Right lobe of liver (tissue), 4 donors: ENCODE data around the gene MYO5B.

Experiments used
- POLR2A ChIP-seq: fragments of 450-650 bp; IDR thresholded peaks from one replicate; pipeline ENCODE4 v1.6.1; 2017; ENCODE audit warnings: antibody characterized with exemption, mild to moderate bottlenecking
- TF ChIP-seq, protein P1 (sequence below), 4 donors: fragments of 200-600 bp in 3 of 4; fragments of 450-650 bp in 1 of 4; IDR thresholded peaks; one replicate each; pipeline versions ENCODE4 v1.5.1 to v1.8.0; 2016 to 2022; ENCODE audit warnings: antibody characterized with exemption in 4 of 4, mild to moderate bottlenecking in 2 of 4
- donor health status: DM: no; HTN: no; CAD: no.
- donor health status: DM: no; HTN: no; CAD: no.
- donor health status: DM: no; HTN: yes; CAD: no.

DNA sequence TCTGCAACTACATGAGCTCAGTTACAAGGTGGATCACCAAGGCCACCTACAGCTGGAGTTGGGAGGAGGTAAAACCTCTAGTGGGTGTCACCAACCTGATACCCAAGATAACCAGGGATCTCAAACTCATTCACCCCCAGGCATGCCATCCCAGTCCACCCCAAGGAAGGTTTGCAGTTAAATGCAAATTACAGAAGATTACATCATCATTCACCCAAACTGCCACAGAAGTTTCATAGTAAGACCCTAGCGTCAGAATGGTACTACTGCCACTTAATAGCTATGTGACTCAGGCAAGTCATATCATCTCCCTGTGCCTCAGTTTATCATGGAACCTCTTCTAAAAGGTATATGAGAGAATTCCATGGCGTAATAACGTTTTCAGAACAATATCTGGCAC is 111.2 kb downstream of the MYO5B start:
- TF ChIP-seq, protein P1, sequence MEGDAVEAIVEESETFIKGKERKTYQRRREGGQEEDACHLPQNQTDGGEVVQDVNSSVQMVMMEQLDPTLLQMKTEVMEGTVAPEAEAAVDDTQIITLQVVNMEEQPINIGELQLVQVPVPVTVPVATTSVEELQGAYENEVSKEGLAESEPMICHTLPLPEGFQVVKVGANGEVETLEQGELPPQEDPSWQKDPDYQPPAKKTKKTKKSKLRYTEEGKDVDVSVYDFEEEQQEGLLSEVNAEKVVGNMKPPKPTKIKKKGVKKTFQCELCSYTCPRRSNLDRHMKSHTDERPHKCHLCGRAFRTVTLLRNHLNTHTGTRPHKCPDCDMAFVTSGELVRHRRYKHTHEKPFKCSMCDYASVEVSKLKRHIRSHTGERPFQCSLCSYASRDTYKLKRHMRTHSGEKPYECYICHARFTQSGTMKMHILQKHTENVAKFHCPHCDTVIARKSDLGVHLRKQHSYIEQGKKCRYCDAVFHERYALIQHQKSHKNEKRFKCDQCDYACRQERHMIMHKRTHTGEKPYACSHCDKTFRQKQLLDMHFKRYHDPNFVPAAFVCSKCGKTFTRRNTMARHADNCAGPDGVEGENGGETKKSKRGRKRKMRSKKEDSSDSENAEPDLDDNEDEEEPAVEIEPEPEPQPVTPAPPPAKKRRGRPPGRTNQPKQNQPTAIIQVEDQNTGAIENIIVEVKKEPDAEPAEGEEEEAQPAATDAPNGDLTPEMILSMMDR (IDR thresholded peaks at IDR 0.05), result no peak
- no peak for TF ChIP-seq POLR2A
